WTC11 (cell line): ENCODE measurements around the gene SSR3.

Experiments used
- CTCF ChIP-seq: fragments of 200-600 bp; IDR thresholded peaks from 2 replicates; pipeline ENCODE4 v1.8.0; 2022; ENCODE audit warnings: antibody characterized with exemption
- E2F4 ChIP-seq: sonication (generic); formaldehyde crosslinking; IDR thresholded peaks from 2 replicates; pipeline ENCODE4 v1.8.1; 2022; ENCODE audit warnings: low read depth, mild to moderate bottlenecking, moderate library complexity, missing genetic modification reagents, borderline replicate concordance
- GTF2I ChIP-seq: fragments of 250-450 bp; sonication (Bioruptor Pico); conservative IDR thresholded peaks from 2 replicates; pipeline ENCODE4 v1.4.0; 2021; ENCODE audit warnings: mild to moderate bottlenecking
- JAZF1 ChIP-seq: fragments of 250-450 bp; sonication (Bioruptor Pico); IDR thresholded peaks from 2 replicates; pipeline ENCODE4 v1.9.0; 2021; ENCODE audit warnings: moderate library complexity, mild to moderate bottlenecking, inconsistent platforms
- NR2C2 ChIP-seq: sonication (generic); formaldehyde crosslinking; IDR thresholded peaks from 2 replicates; pipeline ENCODE4 v1.8.0; 2022; ENCODE audit warnings: mild to moderate bottlenecking, missing genetic modification reagents
- ZBTB43 ChIP-seq: sonication (generic); formaldehyde crosslinking; IDR thresholded peaks from 2 replicates; pipeline ENCODE4 v1.8.1; 2023; ENCODE audit warnings: mild to moderate bottlenecking, missing genetic modification reagents

GRCh38 chr3:156603379-156604017, 48.6 kb upstream of the SSR3 start:
- TF ChIP-seq CTCF (no peak), ZBTB43 (no peak), JAZF1 (CRISPR knock-in tag) (no peak), NR2C2 (CRISPR knock-in tag) (no peak), GTF2I (CRISPR knock-in tag) (no peak), E2F4 (CRISPR knock-in tag) (no peak)
